GM10266 (cell line): ENCODE data around the gene GVQW3.

Experiments
- DNase-seq: peaks from one replicate; pipeline ENCODE4 v3.0.0; 2012; ENCODE audit errors: extremely low spot score
- TF ChIP-seq, protein P1 (sequence below): IDR thresholded peaks from 2 replicates; pipeline ENCODE4 v1.5.1; 2012; ENCODE audit warnings: mild to moderate bottlenecking, low read depth; ENCODE audit not compliant: control insufficient read depth, insufficient read depth; ENCODE audit errors: missing control alignments

Gene GVQW3

DNA sequence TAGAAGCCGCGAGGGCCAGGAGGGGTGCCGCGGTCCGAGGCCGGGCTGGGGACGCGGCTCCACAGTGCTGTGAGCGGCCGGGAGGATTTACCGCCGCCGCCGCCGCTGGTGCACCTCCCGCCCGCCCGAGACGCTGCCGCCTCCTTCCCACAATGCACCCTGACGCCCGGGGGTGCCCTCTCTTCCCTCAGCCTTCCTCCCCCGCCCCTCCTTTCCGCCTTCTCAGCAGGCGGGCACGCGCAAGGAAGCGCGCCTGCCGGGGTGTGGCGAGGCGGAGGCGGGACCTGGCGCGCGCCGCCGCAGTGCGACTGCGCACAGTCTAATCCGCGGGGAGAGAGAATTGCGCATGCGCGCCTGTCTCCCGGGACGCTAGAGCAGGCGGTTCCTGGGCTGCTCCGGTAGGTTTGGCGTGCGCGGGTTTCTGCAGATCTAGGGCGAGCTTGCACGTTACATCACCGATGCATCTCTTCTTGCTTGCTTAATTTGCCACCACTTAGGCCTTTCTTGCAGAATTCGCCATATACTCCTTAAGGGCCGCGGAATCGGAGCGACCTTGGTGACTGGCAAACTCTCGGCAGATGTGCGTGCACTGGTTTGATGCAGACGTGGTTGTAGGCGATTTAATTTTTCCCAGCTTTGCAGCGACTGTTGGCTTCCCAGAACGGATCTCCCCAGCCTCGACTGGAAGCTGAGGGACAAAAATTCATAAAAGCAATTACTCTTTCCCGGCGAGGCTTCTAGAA, at the start of gene GVQW3, which contains the start of gene THAP12:
Gene GVQW3, plus strand, starts transcription at position 347 of the 743 bp plus-strand sequence. CDS start 506 bp downstream, outside the sequence.
Gene THAP12, minus strand, starts transcription at position 156 of the 743 bp plus-strand sequence. CDS start 296 bp downstream, outside the sequence.
- peak; percentile 98 for DNase-seq
- TF ChIP-seq, protein P1, sequence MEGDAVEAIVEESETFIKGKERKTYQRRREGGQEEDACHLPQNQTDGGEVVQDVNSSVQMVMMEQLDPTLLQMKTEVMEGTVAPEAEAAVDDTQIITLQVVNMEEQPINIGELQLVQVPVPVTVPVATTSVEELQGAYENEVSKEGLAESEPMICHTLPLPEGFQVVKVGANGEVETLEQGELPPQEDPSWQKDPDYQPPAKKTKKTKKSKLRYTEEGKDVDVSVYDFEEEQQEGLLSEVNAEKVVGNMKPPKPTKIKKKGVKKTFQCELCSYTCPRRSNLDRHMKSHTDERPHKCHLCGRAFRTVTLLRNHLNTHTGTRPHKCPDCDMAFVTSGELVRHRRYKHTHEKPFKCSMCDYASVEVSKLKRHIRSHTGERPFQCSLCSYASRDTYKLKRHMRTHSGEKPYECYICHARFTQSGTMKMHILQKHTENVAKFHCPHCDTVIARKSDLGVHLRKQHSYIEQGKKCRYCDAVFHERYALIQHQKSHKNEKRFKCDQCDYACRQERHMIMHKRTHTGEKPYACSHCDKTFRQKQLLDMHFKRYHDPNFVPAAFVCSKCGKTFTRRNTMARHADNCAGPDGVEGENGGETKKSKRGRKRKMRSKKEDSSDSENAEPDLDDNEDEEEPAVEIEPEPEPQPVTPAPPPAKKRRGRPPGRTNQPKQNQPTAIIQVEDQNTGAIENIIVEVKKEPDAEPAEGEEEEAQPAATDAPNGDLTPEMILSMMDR = peak; percentile 65

DNA sequence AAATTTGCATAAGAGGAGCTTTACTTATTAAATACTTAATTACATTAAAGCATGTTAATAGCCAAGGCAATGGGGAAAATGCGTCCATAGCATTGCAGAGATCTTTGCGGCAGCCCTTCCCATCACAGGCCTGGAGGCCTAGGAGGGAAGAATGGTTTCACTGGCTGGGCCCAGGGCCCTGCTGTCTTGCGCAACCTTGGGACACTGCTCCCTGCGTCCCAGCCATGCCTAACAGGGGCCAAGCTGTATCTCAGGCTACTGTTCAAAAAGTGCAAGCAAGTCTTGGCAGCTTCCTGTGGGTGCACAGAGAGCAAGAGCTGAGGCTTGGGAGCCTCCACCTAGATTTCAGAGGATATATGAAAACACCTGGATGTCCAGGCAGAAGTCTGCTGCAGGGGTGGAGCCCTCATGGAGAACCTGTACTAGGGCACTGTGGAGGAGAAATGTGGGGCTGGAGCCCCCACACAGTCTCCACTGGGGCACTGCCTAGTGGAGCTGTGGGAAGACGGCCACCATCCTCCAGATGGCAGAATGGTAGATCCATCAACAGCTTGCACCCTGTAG, 46.2 kb upstream of the GVQW3 start:
- TF ChIP-seq, protein P1 = no peak
- DNase-seq = no peak

DNA sequence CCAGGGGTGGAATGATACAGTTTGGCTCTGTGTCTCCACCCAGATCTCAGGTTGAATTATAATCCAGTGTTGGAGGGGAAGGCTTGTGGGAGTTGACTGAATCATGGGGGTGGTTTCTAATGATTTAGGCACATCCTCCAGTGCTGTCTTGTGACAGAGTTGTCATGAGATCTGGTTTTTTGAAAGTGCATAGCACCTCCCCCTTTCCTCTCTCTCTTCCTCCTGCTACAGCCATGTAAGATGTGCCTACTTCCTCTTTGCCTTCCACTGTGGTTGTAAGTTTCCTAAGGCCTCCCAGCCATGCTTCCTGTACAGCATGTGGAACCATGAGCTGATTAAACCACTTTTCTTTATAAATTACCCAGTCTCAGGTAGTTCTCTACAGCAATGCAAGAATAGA, 45.3 kb upstream of the GVQW3 start:
- TF ChIP-seq, protein P1 = no peak
- DNase-seq = no peak

DNA sequence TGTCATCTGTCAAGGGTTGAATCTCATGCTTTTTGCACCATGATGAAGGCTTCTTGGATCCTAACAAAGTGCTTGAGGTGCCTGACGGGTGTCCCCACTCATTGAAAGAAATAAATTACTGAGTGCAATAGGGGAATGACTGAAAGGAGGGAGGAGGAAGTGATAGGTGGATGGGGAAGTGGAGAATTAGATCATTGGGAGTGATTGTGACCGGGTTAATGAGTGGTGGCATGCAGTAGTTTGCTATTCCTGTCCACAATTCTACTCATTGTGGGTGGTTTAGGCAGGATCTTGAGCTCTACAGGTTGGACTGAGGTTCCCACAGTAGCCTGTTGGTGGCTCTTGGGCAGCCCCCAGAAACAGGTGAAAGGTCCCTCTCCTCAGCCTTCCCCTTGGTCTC, 44.5 kb upstream of the GVQW3 start:
- TF ChIP-seq, protein P1 = no peak
- DNase-seq = no peak

DNA sequence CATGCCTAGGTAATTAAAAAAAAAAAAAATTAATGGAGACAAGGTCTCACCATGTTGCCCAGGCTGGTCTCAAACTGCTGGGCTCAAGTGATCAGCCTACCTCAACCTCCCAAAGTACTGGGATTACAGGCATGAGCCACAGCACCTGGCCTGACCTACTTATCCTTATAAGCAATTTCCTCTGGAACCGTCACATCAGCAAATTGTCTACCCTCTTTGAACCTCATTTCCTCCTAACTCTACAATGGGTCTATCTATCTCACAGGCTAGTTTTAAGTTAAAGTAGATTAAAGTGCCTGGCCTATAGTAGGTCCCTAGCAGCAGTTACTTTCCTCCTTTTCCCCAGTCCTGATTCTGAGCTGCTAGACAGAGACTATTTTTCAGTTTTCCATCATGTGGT, 43.7 kb upstream of the GVQW3 start:
- DNase-seq = no peak
- TF ChIP-seq, protein P1 = no peak

DNA sequence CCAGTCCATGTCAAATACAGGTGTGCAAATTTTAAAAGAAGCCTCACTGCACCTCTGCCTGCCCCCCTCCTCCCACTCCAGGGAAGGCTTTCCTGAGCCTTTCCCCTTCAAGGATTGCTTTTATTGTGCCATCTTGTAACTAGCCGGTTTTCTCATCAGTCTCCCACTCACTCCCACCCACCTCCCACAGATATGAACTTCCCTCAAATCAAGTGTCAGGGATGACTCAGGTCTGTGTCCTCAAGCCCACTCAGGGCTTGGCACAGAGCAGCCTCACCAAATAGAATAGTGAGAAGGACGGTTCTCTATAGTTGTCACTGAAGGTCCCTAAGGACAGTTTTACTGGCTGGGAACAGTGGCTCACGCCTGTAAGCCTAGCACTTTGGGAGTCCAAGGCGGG, 43.2 kb upstream of the GVQW3 start:
- DNase-seq = no peak

More for the DNA sequence above, 43.2 kb upstream of the GVQW3 start:
- TF ChIP-seq, protein P1 = no peak
